ENCODE data around the gene OBSCN. TPM values are rescaled to one million over a fixed set of nuclear protein-coding genes. Genes with fewer than 3 reads are reported as not detected.

OBSCN gene
- polyA plus RNA-seq, 4 donors = 14.3 to 42.9 (median 24.9) TPM

- no peak for DNase-seq (ENCODE audit: low read depth in 4 of 4, low spot score in 3 of 4)
These were observed 143.3 kb downstream of the OBSCN start for GRCh38 chr1:228350831-228351781.

GRCh38 chr1:228351850-228352249 lies 144.0 kb downstream of the OBSCN start:
- DNase-seq (ENCODE audit: low read depth in 4 of 4, low spot score in 3 of 4) = no peak

GRCh38 chr1:228352677-228353481 lies 145.0 kb downstream of the OBSCN start:
- DNase-seq (ENCODE audit: low read depth in 4 of 4, low spot score in 3 of 4) = no peak

GRCh38 chr1:228353601-228354371 lies 145.9 kb downstream of the OBSCN start:
- no peak for DNase-seq (ENCODE audit: low read depth in 4 of 4, low spot score in 3 of 4)

GRCh38 chr1:228354390-228355320 lies 146.8 kb downstream of the OBSCN start:
- DNase-seq (ENCODE audit: low read depth in 4 of 4, low spot score in 3 of 4) = no peak

DNA sequence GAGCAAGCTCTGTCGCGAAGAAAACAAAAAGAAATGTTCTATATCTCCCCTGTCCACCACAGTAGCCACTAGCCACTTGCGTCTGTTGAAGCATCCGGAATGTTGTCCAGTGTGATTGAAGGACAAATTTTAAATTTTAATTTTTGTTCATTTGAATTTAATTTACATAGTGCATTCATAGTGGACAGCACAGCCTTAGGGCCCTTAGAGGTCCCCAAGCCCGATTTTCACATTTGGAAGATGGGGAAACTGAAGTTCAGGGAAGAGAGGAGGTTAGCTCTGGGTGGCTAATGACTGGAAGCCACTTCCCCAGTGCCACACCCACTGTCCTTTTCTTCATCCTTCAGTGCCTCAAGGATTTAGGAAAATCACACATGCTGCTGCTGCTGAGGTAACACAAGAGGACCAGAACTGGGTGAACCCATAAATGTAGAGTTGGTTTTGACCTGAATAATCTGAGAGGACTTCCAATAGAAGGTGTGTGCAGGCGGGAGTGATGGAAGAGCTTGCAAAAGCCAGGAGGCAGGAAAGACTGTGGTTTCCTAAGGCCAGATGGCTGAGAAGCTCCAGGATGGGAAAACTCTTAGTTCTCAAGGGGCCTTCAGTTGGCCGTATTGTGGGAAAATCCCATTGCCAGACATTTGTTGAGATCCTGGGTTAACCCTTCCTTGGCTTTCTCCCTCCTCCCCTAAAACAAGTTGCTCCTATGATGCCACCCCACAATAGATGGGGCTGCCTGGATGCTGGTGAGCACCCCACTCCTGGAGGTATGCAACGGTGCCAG lies 149.2 kb downstream of the OBSCN start:
- DNase-seq (ENCODE audit: low read depth in 4 of 4, low spot score in 3 of 4) = no peak

GRCh38 chr1:228358039-228358763 lies 150.4 kb downstream of the OBSCN start:
- no peak for DNase-seq (ENCODE audit: low read depth in 4 of 4, low spot score in 3 of 4)

- DNase-seq (ENCODE audit: low read depth in 4 of 4, low spot score in 3 of 4) = no peak
These were observed 151.1 kb downstream of the OBSCN start for GRCh38 chr1:228358764-228359612.

DNA sequence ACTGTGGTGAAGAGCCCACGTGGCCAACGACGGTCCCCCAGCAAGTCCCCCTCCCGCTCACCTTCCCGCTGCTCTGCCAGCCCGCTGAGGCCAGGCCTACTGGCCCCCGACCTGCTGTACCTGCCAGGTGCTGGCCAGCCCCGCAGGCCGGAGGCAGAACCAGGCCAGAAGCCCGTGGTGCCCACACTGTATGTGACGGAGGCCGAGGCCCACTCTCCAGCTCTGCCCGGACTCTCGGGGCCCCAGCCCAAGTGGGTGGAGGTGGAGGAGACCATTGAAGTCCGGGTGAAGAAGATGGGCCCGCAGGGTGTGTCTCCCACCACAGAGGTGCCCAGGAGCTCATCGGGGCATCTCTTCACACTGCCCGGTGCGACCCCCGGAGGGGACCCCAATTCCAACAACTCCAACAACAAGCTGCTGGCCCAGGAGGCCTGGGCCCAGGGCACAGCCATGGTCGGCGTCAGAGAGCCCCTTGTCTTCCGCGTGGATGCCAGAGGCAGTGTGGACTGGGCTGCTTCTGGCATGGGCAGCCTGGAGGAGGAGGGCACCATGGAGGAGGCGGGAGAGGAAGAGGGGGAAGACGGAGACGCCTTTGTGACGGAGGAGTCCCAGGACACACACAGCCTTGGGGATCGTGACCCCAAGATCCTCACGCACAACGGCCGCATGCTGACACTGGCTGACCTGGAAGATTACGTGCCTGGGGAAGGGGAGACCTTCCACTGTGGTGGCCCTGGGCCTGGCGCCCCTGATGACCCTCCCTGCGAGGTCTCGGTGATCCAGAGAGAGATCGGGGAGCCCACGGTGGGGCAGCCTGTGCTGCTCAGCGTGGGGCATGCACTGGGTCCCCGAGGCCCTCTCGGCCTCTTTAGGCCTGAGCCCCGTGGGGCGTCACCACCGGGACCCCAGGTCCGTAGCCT lies 152.0 kb downstream of the OBSCN start:
- no peak for DNase-seq (ENCODE audit: low read depth in 4 of 4, low spot score in 3 of 4)

DNA sequence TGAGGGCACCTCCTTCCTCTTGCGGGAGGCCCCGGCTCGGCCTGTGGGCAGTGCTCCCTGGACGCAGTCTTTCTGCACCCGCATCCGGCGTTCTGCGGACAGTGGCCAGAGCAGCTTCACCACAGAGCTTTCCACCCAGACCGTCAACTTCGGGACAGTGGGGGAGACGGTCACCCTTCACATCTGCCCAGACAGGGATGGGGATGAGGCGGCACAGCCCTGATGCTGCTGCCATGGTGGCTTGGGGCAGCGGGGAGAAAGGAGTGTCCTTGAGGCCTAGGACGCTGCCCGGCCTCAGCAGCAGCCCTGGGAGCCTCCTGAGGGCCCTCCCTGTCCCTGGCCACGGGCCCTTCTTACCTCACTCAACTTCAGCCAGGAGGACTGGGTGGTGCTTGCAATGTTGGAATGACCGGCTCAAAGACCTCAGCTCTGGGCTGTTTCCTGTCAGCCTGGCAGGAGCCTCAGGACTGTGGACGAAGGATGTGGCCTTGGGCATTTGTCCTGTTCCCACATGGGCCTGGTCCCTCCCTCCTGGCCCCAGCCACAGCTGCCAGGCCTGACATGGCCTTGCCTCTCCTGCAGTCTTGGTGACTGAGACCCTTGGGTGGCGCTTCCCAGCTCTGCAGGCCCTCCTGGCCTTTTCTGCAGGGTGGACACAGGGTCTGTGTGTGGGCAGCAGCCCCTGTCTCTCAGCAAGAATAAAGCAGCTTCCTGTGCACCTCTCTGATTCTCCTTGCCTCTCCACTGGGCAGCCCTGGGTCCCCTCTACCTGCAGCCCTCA lies 152.9 kb downstream of the OBSCN start:
- no peak for DNase-seq (ENCODE audit: low read depth in 4 of 4, low spot score in 3 of 4)

DNA sequence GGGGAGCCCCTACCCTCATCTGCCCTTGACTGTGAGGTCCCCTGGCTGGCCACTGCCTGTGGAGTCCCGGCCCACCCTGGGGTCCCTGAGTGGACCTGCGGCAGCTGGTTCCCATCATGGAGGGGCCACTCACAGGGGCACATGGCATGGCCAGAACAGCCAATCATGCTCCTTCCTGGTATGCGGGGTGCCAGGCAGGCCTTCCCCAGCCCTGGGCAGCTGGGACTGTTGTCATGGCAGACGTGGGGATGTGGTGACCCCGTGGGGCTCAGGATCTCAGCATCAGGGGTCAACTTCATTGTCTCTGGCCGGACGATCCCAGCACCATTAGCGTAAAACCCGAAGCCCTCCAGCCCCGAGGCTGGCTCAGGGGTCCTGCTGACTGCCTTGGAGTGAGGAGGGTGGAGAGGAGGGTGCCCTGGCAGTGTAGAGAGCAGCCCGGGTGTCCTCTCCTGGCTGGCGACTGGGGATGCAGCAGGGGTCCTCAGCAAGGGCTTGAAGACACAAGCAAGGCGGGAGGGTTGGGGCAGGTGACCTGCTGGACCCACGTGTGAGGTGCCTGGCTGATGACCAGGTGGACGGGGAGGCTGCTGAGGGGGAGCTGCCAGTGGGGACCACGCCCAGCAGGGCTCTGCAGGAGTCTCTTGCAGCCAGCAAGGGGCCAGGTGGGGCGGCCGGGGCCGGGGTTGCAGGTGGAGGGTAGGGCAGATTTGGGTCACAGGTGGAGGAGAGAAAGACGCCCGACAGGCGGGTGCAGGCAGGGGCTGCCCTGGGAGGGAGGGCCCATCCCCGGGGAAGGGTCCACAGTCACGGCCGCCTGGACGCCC lies 153.7 kb downstream of the OBSCN start:
- no peak for DNase-seq (ENCODE audit: low read depth in 4 of 4, low spot score in 3 of 4)

DNA sequence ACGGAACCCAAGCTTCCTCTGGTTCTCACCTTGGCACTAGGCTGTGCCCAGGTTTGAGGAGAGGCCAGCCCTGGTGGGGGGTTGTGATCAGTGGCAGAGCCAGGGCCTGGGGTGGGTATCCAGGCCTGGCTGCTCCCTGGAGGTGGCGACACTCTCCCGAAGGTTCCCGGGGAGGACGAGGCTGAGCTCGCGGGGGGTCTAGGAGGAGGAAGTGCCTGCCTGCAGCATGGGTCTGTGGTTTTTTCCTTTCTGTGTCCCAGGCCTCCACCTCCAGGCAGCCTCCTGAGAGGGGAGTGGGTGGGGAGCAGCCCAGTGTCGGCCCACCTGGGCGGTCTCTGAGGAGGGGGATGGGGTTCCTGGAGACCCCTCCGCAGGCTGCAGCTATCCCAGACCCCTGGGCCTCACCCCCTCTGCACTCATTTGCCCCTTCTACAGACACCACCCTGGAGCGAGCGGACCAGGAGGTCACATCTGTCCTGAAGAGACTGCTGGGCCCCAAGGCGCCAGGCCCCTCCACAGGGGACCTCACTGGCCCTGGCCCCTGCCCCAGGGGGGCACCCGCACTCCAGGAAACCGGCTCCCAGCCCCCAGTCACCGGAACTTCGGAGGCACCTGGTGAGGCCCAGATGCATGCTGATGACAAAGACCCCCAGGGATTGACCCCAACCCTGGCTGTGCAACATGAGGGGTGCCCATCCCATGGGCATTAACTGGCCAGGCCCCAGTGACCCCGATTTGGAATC lies 154.5 kb downstream of the OBSCN start:
- no peak for DNase-seq (ENCODE audit: low read depth in 4 of 4, low spot score in 3 of 4)

DNA sequence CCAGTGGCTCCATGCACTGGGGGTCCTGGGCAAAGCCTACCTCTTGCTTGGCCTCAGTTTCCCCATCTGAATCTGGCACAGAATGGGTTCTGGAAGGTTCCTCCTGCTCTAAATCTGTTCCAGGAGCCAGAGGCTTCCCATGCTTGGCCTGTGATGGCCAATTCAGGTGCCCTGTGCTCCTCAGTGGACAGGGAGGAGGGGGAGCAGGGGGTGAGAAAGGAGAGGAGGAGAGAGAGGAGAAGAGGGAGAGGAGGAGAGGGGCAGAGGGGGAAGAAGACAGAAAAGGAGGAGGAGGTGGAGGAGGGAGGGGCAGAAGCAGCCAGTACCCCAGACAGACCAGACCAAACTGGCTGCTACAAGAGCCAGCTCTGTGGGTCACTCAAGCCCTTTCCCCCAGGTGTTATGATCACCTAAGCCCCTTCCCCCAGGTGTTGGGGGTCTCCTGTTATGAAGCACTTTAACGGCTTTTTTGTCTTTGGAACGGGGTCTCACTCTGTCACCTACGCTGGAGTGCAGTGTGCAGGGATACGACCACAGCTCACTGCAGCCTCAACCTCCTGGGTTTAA lies 155.1 kb downstream of the OBSCN start:
- no peak for DNase-seq (ENCODE audit: low read depth in 4 of 4, low spot score in 3 of 4)

DNA sequence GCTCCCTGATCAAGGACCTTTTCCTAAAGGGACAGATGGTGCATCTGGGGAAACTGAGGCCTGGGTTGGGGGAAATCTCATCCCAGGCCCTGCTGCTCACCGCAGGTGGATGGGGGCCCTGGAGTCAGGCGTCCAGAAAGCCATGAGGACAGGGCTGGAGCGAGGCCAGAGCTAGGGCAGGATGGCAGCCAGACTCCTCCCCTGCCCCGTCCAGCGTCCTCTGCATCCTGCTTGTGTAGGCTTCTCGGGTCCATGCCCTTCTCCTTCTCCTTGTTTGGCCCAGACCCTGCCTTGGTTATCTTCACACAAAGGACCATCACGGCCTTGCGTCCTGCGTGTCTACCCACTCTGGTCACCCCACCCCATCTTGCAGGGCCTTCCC lies 155.8 kb downstream of the OBSCN start:
- DNase-seq (ENCODE audit: low read depth in 4 of 4, low spot score in 3 of 4) = no peak

Measured in left renal pelvis (tissue), 4 donors.